Measurements from ENCODE around the gene AOPEP.

DNA sequence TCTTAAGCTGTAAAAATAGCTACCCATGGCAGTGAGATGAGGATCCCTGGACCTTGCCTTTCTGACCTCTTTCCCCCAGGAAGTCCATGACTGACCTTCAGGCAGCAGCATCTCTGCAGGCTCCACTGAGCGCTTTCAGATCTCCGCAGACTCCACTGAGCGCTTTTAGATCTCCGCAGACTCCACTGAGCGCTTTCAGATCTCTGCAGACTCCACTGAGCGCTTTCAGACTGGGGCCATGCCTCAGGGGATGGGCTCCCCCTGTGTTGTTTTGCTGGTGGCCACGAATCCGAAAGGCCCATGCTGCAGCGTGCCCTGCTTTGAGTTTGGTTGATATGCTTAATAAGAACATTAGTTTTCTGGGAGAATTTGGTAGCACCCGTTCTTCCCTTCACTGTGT, 336.8 kb downstream of the AOPEP start:
- TF ChIP-seq EP300 (IDR thresholded peaks at IDR 0.05) (no peak), POLR2AphosphoS5 (IDR thresholded peaks at IDR 0.05) (no peak)

Measured in sigmoid colon (tissue), 4 donors.